GM19467 (cell line): ENCODE results near the gene ELP5.
A peak's percentile ranks its signal among the peaks of the same experiment; 100 is the strongest.

Experiments
- ATAC-seq: cut with Tn5 transposase; IDR thresholded peaks from one replicate; pipeline ENCODE4 v1.9.1; 2021; ENCODE audit warnings: mild to moderate bottlenecking, moderate library complexity; ENCODE audit not compliant: unreplicated experiment

ELP5 gene

GRCh38 chr17:7218758-7219157, 33.3 kb upstream of the ELP5 start:
- no peak for ATAC-seq

DNA sequence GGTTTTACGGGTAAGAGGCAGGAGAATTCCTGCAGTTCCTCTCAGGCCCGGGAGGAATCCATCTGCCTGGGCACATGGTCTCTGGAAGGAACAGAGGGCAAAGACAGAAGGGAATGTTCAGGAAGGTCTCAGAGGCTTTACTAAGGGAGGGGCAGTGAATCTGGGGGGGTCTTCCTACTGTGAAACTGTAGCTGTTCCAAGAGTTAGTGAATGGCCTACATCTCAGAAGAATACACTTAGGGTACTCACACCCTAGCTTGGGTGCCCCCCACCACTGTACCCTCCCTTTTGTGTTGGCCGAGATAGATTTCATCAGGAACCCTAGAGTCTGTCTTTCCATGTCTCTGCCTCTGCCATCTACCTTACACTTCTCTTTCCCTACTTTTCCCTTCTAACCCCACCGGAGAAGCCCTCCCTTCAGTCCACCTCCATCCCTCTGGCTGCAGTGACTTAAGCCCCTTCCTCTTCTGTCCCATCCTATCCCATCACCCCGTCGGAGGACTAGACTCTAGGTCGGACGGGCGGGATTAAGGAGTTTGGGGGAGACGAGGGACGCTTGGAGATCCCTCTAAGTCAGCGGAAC, 32.7 kb upstream of the ELP5 start:
- ATAC-seq, result no peak

- no peak for ATAC-seq
Observed at GRCh38 chr17:7219812-7220592, 32.0 kb upstream of the ELP5 start, which contains the start of the genes ACADVL and DLG4. Gene ACADVL (plus strand): TSS chr17:7219938. CDS start chr17:7219985, 47 bp downstream. Gene DLG4 (minus strand): TSS chr17:7219836.

DNA sequence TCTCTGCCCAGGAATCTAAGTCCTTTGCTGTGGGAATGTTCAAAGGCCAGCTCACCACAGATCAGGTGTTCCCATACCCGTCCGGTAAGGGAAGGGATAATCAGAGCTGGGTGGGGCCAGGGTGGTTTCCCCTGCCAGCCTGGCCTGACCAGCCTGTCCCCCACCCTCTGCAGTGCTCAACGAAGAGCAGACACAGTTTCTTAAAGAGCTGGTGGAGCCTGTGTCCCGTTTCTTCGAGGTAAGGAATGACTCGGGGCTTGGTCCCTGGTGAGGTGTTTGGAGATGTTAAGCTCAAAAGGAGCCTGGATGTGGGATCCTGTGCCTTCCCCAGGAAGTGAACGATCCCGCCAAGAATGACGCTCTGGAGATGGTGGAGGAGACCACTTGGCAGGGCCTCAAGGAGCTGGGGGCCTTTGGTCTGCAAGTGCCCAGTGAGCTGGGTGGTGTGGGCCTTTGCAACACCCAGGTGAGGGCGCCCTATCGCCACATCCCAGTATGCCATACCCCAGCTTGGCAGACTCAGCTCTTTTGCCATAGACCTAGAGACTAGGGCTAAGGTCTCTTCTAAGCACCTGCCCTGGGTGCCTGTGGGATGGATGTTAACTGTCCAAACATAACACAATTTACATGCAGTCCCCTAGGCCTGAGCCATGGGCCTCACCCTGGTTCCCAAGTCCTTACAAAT, 31.3 kb upstream of the ELP5 start:
- no peak for ATAC-seq

DNA sequence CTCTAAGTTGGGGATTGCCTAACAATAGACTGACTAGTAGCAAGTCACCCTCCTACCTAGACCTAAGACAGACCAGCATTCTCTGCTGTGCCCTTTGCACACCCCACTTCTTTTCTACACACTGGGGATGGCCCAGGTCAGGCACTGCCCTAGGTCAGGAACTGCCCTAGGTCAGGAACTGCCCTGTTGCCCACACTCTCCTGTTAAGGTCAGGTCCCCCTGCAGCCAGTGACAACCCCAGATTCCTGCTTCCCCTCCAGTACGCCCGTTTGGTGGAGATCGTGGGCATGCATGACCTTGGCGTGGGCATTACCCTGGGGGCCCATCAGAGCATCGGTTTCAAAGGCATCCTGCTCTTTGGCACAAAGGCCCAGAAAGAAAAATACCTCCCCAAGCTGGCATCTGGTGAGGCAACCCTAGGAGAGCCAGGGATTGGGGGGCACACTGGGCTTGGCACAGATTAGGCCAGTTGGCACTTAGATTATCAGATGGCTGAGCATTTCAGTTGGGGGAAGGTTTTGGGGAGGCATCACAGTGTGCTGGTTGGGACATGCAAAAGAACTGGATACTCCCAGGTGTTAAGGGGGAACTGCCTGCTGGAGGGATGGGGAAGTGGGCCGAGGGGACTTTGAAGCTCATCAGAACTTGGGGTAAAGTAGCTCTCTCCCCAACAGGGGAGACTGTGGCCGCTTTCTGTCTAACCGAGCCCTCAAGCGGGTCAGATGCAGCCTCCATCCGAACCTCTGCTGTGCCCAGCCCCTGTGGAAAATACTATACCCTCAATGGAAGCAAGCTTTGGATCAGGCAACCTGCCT, 30.5 kb upstream of the ELP5 start:
- no peak for ATAC-seq

- ATAC-seq, result no peak
Observed at GRCh38 chr17:7222093-7222971, 29.7 kb upstream of the ELP5 start.

GRCh38 chr17:7222972-7223292, 29.1 kb upstream of the ELP5 start:
- ATAC-seq, result no peak

DNA sequence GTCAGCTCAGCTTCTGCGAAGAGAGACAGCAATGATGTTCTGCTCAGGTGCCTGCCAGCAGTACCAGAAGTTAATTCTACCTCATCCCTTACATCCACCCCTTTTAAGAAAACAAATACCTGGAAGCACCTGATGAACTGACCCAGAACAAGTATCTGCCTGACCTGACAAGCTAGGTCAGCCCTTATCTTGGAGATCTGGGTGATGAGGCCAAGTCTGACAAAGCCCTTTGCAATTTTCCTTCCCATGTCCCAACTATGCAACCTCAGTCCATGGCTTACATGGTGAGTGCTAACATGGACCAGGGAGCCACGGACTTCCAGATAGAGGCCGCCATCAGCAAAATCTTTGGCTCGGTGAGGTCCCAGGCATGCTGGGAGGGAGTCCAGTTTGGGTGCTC, 28.6 kb upstream of the ELP5 start:
- no peak for ATAC-seq

GRCh38 chr17:7224110-7224509, 27.9 kb upstream of the ELP5 start:
- ATAC-seq, result no peak

GRCh38 chr17:7224661-7225111, 27.3 kb upstream of the ELP5 start:
- no peak for ATAC-seq

- no peak for ATAC-seq
Observed at GRCh38 chr17:7225711-7226331, 26.2 kb upstream of the ELP5 start.

DNA sequence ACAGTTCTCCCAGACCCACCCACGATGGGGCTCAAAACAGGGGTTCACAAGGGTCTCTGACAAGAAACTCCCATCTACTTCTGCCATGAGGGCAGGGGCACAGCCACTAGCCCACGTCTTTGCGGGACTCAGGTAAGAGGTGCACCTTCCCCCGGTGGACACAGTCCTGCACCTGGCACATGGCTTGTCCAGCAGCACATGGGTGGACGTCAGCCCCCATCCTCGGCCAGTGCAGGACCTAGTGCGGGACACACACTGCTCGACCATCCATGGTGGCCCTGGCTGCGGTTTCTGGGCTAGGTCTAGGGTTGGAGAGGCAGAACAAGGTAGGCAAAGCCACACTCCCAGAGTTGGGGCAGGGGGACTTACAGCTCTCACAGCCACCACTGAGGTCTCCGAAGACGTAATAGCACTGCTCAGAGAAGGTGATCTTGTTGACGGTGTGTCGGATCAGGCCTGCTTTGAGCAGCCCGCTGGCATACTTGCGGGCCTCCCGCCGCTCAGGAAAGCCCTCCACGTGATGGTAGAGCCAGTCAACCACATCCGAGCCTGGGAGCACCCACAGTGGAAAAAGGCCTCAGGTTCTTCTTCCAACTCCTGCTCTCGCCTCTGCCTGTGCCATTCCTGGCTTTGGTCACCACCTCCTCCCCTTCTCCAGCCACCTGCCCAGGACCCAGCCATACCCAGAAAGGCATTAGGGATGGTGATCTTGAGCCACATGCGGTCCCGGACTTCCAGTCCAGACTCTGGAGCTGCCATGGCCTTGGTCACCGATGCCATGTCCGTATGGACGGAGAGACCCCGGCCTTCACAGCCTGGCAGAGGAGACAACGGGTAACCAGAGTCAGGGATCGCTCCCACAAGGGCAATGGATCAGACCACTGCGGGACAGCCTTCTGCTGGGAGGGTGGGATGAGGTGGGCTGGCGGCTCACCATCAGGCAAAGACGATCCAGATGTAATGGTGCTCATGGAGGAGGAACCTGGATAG, 25.0 kb upstream of the ELP5 start:
- ATAC-seq, result no peak

GRCh38 chr17:7228920-7229319, 23.1 kb upstream of the ELP5 start:
- ATAC-seq, result no peak

- ATAC-seq, result no peak
Observed at GRCh38 chr17:7229504-7229903, 22.5 kb upstream of the ELP5 start.

GRCh38 chr17:7232114-7232513, 19.9 kb upstream of the ELP5 start:
- no peak for ATAC-seq

DNA sequence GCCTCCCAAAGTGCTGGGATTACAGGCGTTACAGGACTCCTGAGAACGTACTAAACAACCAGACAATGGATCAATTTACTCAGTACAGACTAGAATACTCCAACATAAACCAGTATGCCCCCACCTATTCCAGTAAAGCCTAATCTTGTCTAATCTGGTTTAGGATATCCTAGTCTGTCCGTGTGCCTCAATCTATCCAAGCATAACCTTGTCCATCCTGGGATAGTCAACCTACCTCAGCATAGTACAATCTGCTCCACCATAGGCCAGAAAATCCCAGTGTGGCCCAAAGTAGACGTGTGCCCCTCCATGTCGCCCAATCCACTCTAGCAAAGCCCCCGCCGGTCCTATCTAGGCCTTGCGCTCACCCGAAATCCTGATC, 18.3 kb upstream of the ELP5 start:
- no peak for ATAC-seq

DNA sequence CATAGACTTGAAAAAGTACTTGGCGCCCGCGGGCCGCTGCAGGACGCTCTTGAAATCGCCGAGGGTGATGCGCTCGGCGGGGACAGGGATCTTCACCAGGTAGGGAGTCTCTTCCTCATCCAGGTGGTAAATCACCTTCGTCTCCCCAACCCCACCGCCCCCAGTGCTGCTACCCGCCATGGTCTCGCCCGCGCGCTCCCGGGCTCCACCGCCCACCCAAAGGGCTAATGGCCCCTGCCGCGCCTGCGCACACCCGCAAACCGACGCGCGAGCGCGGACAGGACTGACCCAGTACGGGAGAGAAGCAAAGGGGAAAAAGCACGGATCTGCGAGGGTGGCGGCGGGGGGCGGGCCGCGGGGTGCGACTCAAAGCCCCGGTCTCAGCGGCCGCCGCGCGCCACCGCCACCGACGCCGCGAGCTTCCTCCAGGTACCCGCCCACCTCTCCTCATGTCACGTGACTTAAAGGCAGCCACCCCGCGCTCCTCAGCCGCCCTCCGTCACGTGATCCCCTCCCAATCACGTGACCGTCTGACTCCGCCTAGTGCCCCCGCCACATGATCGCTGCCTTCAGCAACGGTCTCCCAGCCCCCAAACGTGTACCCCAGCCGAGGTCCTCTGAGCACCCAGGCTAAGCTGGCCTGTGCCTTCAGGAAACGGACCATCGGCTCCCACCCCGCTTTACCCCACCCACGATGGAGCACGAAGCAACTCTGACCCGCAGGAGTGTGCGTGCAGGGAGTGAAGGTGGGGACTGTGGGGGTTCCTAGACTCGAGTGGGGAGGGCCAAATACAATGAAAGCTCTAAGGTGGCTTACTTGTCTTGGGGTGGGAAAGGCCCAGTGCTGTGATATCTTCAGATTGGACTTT, 17.7 kb upstream of the ELP5 start, which contains the start of gene DVL2:
Gene DVL2, minus strand, starts transcription at position 435 of the 869 bp plus-strand sequence. Its CDS starts 255 bp downstream, at position 180.
- peak; percentile 55 for ATAC-seq
